T follicular helper cell (primary cell): Measurements from ENCODE around the gene SLC9A1.
A peak's percentile ranks its signal among the peaks of the same experiment; 100 is the strongest.
"Not testable (repeated sequence)": the region's sequence is repeated elsewhere in the genome, so short reads cannot be mapped to it uniquely, and the experiment has no call there.

ENCODE experiments used
- DNase-seq: peaks from one replicate; pipeline ENCODE4 v3.0.0-alpha.2; 2020; ENCODE audit warnings: low read depth
- total RNA-seq, 2 experiments: gene quantifications; one replicate each; lab custom pipeline; 2026; lab: John Stamatoyannopoulos, UW

Gene SLC9A1
- total RNA-seq, result 10.1 to 15.3 reads per million in 2 experiments

DNA sequence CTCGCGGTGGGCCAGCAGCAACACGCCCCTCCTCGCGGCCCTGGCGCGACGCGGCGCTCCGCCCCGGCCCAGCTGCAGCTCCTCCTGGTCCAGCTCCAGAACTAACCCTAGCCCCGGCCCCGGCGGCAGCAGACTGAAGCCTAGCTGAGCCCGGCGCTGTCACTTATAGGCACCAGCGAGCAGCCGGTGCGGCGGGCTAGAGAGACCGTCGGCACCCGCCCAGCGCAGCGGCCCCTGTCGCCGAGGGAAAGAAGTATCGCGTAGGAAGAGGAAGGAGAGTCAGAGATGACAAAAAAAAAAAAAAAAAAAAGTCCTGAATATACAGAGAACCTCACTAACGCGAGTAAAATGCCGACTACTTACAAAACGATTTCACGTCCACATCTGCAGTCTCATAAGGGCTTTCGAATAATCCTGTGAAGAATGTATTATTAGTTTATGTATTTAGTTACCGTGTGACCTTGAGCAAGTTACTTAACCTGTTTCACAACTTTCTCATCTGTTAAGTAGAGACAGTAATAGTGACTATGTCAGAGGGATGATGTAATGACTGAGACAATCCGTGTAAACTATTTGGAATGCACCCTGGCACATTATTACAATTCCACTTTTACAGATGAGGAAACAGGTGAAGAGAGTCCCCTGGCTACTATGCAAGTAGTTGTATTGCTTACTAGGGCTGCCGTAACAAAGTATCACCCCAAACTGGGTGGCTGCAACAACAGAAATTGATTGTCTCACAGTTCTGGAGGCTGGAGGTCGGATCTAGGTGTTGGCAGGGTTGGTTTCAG, at the start of gene SLC9A1:
TSS of gene SLC9A1 (minus strand) at position 135 of the 791 bp plus-strand sequence. CDS start 791 bp downstream, outside the sequence.
- DNase-seq, result peak; percentile 92

DNA sequence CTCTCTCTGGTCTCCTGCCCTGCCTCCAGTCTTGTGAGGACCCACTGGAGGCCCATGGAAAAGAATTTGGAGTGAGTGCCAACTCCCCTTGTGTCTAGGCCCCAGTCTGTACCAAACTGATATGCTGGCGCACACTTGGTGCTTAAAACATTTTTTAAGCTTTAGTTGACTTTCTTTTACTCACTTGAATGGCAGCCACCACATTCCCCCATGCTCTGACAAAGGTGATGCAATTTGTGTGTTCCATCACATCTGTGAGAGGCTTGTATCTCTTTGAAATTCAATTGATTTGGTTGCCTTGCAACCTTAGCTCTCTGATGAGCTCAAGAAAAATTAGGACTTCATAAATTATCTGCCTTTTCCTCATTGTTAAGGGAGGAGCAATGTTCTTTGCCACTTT, 49.0 kb upstream of the SLC9A1 start:
- no peak for DNase-seq

DNA sequence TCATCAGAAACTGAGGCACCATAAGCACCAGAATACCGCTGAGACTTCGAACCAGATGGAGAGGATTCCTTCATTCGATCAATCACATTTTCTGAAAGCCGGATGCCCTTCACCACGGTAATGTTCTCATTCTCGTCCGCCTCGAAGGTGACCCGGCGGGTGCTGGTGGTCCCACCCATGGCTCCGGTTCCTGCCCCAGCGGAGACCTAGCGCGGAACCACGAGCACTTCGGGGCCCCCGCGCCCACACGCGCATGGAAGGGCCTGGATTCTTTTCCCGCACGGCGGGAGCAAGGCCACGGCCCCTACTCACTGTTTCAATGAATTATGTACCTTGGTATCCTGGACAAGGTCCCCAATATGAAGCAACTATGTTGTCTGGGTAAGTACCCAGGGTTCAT, 46.4 kb upstream of the SLC9A1 start:
- DNase-seq, result no peak

GRCh38 chr1:27193194-27193593, 38.3 kb upstream of the SLC9A1 start:
- DNase-seq, result no peak

- no peak for DNase-seq
These were observed 37.2 kb upstream of the SLC9A1 start for GRCh38 chr1:27192039-27192529.

GRCh38 chr1:27184665-27185064, 29.7 kb upstream of the SLC9A1 start:
- not testable (repeated sequence) for DNase-seq

DNA sequence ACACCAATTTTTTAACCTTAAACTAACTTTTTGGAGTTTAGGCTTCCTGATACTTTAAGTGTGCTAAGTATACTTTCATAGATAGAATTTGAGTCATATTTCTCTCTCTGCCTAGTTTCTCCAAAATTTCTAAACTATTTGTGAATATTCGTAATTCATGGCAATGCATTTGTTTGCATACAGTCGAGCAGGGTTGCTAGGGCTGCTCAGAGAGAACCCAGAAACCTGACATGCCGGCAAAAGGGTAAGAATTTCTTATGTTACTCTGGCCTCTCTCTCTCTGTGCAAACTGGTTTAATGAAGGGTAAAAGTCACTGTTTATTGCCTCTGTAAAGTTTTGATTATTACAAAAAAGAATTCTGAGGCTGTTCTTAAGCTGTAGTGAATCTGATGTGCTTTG, 25.1 kb upstream of the SLC9A1 start:
- no peak for DNase-seq

GRCh38 chr1:27179379-27179778, 24.5 kb upstream of the SLC9A1 start:
- no peak for DNase-seq

DNA sequence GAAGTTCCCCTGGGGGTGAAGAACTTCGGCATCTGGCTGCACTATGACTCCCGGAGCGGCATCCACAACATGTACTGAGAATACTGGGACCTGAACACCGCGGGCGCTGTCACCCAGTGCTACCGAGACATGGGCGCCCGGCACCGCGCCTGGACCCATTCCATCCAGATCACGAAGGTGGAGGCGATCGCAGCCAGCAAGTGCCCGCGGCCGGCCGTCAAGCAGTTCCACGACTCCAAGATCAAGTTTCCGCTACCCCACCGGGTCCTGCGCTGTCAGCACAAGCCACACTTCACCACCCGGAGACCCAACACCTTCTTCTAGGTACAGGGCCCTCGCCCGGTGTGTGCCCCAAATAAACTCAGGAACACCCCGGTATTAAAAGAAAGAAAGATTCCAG, 22.0 kb upstream of the SLC9A1 start:
- no peak for DNase-seq

- no peak for DNase-seq
These were observed 21.4 kb upstream of the SLC9A1 start for GRCh38 chr1:27176323-27176722.

DNA sequence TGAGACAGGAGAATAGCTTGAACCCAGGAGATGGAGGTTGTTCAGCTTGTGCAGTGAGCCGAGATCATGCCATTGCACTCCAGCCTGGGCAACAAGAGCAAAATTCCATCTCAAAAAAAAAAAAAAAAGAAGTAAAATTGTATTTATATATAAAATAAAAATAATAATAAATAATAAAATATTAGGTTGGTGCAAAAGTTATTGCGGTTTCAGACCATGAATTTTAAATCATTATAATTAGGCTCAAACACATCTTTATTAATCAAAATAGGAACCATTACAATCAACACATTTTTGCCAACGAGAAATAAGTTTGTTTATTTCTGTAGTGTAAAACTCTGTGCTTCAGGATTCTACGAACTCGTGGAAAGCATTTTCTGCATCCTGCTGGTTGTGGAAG, 18.1 kb upstream of the SLC9A1 start:
- not testable (repeated sequence) for DNase-seq

GRCh38 chr1:27166929-27167328, 12.0 kb upstream of the SLC9A1 start:
- DNase-seq, result no peak

DNA sequence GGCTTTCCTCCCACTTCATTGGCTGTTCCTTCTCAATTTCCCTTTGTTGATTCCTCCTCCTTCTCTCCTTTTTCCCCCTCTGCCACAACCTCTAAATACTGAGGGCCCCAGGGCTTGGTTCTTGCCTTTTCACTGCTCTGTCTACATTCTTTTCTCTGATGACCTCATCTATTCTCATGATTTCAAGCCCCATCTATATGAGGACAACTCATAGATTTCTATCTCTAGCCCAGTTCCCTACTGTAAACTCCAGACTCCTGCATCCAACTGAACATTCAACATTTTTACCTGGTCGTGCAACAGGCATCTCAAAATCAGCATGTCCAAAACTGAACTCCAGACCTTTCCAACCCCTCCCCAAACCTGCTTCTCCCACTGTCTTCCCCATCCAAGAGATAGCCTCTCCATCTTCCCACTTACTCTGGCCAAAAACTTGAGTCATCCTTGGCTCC, 11.5 kb upstream of the SLC9A1 start:
- no peak for DNase-seq

- DNase-seq, result no peak
These were observed 8.2 kb upstream of the SLC9A1 start for GRCh38 chr1:27163093-27163492.

DNA sequence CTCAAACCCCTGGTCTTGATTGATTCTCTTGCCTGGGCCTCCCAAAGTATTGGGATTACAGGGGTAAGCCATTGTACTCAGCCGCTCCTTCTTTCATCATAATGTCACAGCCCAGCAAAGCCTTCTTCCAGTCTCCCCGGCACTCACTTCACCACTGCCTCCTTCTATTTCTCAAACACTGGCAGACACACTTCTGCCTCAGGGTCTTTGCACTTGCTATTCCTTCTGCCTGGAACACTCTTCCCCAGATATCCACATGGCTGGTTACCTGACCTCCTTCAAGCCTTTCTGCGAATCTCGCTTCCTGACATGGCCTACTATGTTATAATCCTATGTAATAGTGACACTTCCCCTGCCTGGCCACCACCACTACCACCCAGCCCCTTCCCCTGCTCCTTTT, 7.2 kb upstream of the SLC9A1 start:
- no peak for DNase-seq

- DNase-seq, result no peak
These were observed 6.7 kb upstream of the SLC9A1 start for GRCh38 chr1:27161594-27161993.

DNA sequence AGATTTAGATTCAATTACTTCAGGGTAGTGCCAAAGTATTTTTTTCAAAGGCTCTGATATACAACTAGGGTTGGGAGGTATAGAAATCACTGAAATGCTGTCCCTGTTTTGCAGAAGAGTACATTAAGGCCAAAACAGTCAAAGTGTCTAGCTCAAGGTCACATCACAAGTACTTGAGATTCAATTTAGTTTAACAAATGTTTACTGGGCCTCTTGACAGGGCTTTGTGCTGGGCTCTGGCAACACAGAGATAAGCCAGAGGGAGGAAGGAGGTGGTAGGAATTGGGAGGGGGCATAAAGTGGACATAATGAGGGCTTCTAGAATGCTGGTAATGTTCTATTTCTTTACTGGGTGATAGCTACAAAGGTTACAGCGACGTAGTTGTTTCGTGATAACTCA, 2.3 kb upstream of the SLC9A1 start:
- no peak for DNase-seq

DNA sequence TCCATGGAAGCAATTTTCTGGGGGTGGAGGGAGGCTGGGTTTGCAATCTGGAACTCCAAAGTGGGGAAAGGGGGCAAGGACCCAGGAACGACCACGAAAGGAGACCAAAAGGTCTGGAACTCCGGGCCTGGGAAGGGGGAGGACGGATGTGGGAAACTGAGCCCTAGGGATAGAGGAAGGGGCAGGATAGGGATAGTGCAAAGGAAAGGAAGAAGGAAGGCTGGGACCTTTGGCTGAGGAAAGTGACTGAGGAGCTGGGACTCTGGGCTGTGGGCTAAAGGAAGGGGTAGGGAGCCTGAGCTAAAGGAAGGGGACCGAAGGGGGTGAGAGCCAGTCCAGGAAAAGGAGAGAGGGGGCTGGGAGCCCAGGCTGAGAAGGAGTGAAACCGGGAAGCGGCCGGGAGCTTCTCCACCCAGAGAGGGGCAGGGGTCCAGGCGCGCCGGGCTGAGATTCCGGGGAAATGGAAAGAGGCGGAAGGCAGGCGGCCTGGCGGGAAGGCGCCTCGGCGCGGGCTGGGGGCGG, 395 bp downstream of the SLC9A1 start:
- DNase-seq, result no peak

DNA sequence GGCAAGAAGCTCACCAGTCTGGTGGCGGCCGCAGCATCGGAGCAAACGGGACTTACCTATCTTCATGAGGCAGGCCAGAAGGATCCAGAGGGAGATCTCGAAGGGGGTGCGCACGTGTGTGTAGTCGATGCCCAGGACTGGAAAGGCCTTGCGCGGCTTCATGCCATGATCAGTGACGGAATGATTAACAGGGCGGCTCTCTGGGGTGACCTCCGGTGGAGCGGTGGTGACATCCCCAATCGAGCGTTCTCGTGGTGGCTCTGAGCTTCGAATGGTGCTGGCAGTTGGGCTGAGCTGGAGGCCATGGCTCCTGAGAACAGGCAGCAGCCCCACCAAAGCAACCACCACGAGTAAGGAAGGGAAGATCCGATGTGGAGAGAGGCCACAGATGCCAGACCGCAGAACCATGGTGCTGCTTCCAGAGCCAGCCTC, 982 bp downstream of the SLC9A1 start:
- DNase-seq, result no peak

- no peak for DNase-seq
These were observed 1.4 kb downstream of the SLC9A1 start for GRCh38 chr1:27153549-27153886.

DNA sequence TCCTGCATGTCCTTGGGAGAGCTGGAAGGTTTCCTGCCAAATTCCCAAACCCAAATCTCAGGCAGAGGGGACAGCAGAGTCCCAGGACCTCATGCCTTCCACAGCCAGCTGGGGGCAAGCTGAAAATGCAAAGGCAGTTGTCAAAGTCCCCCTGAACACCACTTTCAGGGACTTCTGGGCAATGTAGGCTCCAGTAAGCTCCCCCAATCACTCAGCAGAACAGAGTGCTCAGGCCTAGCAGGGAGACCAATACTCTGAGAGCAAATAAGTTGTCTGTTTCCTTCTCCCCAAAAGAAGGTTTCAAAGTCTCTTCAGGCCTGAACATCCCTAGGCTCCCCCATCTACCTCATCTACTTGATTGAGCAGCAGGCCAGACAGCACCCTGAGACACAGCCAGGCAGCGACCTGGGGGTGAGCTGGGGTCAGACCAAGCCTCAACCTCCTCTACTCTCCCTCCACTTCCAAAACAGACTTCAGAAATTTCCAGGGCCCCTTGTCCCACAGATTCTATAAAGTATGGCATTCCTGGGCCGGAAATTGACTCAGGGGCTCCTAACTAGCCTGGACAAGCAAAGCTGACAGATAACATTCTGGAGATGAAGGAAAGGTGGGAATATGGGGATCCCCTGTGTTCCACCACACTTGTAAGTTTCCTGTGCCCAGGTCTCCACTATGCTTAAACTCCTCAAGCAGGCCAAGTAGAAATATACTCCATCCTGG, 1.9 kb downstream of the SLC9A1 start:
- no peak for DNase-seq

- DNase-seq, result no peak
These were observed 2.7 kb downstream of the SLC9A1 start for GRCh38 chr1:27152004-27152828.
